Dendritic cell treated with granulocyte-macrophage colony-stimulating factor and Interleukin-4, amounts not matched to agents 40 ng/mL and 50 ng/mL, for 4 days (primary cell): ENCODE measurements around the gene WDR93.

ENCODE experiments used
- H3K27ac Mint-ChIP-seq: one replicate; pipeline ENCODE4 v1.8.0; 2022; ENCODE audit warnings: mild to moderate bottlenecking, mixed read lengths
- H3K27me3 Mint-ChIP-seq: one replicate; pipeline ENCODE4 v1.8.0; 2022; ENCODE audit warnings: mild to moderate bottlenecking, mixed read lengths
- H3K36me3 Mint-ChIP-seq: one replicate; pipeline ENCODE4 v1.8.0; 2022; ENCODE audit warnings: low read depth, mixed read lengths
- H3K4me1 Mint-ChIP-seq: one replicate; pipeline ENCODE4 v1.8.0; 2022; ENCODE audit warnings: low read depth, mixed read lengths
- H3K4me3 Mint-ChIP-seq: one replicate; pipeline ENCODE4 v1.8.0; 2022; ENCODE audit warnings: mild to moderate bottlenecking, moderate library complexity, mixed read lengths
- H3K9me3 Mint-ChIP-seq: one replicate; pipeline ENCODE4 v1.8.0; 2022; ENCODE audit warnings: mixed read lengths
- intact Hi-C: fragments of 100-400 bp; cut with micrococcal nuclease; formaldehyde crosslinking; loops from one replicate; pipeline ENCODE4 v1.15.0; 2022

The WDR93 gene

DNA sequence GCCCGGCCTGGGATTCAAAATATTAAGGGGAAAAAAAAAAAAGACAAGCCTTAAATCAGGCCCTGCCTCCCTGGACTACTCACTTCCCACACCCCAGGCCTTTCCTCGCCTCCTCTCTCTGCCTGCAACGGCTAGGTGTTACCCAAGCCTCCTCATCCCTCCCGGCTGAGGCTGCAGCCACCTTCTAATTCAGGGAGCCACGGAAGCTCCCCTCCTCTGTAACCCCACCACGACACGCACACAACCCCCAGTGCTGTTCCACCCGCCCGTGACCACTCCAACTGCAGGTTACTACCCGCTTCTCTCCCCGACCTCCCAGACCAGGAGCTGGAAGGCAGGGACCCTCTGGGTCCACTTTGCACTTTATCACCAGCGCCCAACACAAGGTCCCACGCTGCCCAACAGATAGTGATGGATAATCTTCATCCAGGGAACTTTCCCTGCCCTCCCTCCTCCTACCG lies 36.3 kb upstream of the WDR93 start:
- Mint-ChIP-seq H3K9me3 (no peaks in the 10 kb centered on the region), H3K4me1 (peaks cover 12% of the 10 kb centered on the region), H3K27me3 (peaks cover 52% of the 10 kb centered on the region), H3K27ac (no peak overlapping the region), H3K36me3 (no peaks in the 10 kb centered on the region), H3K4me3 (peak overlapping the region; percentile 72)
- intact Hi-C loops, result no loop called here

DNA sequence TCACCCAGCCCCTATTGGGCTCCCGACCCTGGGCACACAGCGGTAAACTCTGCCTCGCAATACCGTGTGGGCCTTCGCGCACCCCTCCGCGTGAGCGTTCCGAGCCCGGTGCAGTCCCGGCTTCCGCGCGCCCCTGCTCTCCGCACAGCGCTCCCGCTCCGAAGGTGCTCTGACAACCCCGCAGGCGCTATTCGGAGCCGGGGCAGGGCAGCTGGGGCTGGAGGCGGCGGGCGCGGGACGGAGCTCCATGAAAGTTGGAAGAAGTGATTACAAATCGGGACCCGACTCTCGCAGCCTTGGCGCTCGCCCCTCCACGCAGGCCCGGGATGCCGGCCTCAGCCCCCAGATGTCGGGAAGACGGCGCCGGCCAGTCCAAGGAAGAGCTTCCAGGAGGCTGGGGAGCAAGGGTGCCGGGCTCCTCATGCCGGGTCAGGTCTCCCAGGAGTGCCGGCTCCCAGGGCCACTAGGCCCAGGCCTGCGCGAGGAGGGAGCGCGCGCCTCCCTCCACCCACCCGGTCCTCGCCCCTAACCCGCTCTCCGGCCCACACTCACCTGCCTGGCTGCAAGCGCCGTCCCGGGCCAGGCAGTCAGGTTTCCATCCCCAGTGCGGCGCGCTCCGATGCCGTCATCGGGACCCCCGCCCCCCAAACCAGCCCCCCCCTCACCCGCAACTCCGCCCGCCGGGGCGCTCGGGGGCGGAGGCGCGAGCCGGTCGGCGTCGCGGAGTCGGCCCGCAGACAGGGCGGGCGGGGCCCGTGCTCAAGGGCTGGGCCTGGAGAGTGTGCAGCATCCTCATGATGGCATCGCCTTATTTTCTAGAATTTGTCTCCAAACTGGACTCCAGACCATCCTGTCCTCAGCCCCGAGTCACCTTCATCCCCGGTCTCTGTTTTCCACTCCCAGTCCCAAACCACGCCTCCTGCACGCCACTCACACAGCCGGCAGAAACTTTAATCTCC lies 35.5 kb upstream of the WDR93 start, which contains the start of gene KIF7:
Gene KIF7 (minus strand): TSS at position 621 of the 959 bp plus-strand sequence. CDS start 2,537 bp downstream, outside the sequence.
- Mint-ChIP-seq H3K4me3 (peak within 1 kb of the TSS; percentile 72), H3K9me3 (no peaks in the 10 kb centered on the region), H3K4me1 (peaks cover 14% of the 10 kb centered on the region), H3K27me3 (peaks cover 52% of the 10 kb centered on the region), H3K36me3 (no peaks in the 10 kb centered on the region), H3K27ac (no peak within 1 kb of the TSS)
- intact Hi-C loops, result no loop called here

DNA sequence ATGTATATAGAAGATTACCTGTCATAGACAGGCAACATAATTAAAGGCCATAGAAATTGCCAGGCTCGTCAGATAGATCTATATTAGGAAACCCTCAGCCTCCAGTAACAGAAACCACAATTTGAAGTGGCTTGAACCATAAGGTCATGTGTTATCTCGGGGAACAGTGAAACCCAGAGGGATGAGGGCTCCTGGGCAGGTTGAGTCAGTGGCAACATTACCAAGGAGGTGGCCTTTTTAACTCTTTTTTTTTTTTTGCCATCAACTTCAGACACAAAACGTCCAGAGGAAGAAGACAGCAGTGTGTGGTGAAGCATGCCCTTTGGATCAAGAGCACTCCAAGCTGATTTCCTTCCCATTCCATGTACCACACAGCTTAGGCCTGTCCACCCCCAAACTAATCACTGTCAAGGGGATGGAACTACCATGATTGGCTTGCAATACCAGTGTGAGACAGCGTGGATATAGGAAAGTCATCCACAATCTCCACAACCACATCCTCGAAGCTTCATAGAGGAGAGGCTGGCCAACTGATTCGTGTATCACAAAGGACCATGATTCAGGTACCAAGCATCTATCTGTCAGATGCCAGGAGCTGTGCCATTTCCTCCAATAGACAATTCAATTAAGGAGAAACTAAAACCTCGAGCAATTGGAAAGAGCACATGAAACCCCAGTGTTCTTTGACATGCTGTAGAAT lies 34.3 kb upstream of the WDR93 start:
- H3K27ac Mint-ChIP-seq, result no peak overlapping the region
- peaks cover 55% of the 10 kb centered on the region for H3K27me3 Mint-ChIP-seq
- no peaks in the 10 kb centered on the region for H3K9me3 Mint-ChIP-seq
- peaks cover 14% of the 10 kb centered on the region for H3K4me1 Mint-ChIP-seq
- no peaks in the 10 kb centered on the region for H3K36me3 Mint-ChIP-seq
- intact Hi-C loops, result no loop called here
- H3K4me3 Mint-ChIP-seq, result no peak overlapping the region

DNA sequence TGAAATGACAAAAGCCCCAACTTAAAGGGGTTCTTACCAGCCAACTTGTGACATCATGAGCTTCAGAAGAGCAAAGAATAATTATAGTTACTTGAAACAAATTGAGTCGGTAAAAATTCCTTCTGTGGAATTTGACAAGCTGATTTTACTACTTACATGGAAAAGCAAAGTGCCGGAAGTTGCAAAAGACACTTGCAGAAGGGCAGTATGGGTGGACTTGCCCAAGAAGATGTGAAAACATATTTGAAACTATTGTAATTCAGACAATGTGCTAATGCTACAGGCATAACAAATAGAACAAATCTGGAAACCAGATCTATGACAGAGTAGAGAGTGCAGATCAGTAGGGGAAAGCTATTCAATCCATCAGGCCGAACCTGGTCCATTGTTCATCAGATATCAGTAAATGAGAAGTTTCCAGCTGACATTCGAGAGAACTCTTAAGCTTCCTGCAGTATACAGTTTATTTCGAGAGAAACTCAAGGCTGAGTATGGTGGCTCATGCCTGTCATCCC lies 32.9 kb upstream of the WDR93 start:
- Mint-ChIP-seq H3K9me3 (no peaks in the 10 kb centered on the region), H3K4me3 (no peak overlapping the region), H3K36me3 (no peaks in the 10 kb centered on the region), H3K27ac (no peak overlapping the region), H3K4me1 (peaks cover 15% of the 10 kb centered on the region), H3K27me3 (peaks cover 53% of the 10 kb centered on the region)
- intact Hi-C loops, result no loop called here

DNA sequence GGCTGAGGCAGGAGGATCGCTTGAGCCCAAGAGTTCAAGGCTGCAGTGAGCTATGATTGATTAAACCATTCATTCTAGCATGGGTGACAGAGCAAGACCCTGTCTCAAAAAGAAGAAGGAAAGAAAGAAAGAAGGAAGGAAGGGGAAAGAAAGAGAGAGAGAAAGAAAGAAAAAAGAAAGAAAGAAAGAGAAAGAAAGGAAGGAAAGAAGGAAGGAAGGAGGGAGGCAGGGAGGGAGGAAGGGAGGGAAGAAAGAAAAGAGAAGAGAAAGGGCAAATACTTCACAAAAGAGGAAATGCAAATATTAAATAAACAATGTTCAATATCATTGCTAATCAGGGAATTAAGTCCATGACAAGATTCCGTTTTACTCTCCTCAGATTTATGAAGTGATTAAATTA lies 31.3 kb upstream of the WDR93 start:
- H3K27me3 Mint-ChIP-seq, result peaks cover 43% of the 10 kb centered on the region
- H3K27ac Mint-ChIP-seq, result no peak overlapping the region
- H3K36me3 Mint-ChIP-seq, result no peaks in the 10 kb centered on the region
- H3K4me1 Mint-ChIP-seq, result peaks cover 18% of the 10 kb centered on the region
- H3K4me3 Mint-ChIP-seq, result no peak overlapping the region
- intact Hi-C loops, result no loop called here
- H3K9me3 Mint-ChIP-seq, result no peaks in the 10 kb centered on the region

DNA sequence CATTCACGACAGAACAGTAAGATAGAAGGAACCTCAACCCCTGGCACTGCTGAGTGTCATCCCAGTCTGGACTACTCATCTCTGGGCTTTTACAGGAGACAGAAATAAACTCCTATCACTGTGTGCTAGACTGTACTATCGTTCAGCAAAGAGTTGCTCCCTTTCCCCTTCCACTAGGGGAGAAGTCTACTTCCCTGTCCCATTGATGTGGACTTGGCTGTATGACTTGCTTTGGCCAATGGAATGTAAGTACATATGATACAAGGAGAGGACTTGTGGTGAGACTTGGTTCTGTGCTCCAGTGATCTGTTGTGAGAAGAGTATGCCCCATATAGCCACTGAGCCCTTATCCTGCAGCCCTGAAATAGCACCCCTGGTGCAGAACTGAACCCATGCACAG lies 30.1 kb upstream of the WDR93 start:
- no peak overlapping the region for H3K4me3 Mint-ChIP-seq
- peaks cover 39% of the 10 kb centered on the region for H3K27me3 Mint-ChIP-seq
- H3K9me3 Mint-ChIP-seq, result no peaks in the 10 kb centered on the region
- no peaks in the 10 kb centered on the region for H3K36me3 Mint-ChIP-seq
- H3K4me1 Mint-ChIP-seq, result peaks cover 15% of the 10 kb centered on the region
- no peak overlapping the region for H3K27ac Mint-ChIP-seq
- intact Hi-C loops, result no loop called here

DNA sequence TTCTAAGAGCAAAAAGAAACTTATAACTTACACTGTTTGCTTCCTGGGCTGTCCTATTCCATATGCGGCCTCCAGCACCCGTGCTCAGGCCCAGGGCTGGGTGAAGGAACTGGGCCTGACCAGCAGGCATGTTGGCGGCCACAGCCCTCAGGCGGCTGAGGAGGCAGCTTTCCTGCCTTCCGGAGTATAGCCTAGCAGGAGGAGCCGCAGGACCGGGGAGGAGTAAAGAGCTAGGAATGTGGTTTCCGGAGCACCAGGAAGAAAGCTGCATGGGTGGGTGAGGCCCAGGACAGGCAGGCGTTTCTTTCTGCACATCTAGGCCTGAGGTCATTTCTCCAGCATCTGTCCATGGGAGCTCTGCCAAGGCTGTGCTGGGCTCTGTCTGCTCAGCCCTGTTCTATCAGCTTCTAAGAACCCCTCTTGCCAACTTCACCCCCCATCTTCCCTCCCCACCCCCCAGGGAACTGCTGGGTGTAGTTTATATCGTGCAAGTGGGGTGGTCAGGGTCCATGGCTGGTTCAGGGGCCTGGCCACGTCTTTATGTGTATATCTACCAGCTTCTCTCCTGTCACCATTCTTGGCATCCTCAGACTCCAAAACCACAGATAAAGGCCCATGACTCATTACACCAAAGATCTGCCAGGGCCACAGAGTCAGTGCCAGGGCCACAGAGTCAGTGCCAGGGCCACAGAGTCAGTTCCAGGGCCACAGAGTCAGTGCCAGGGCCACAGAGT lies 27.6 kb upstream of the WDR93 start:
- Mint-ChIP-seq H3K4me3 (no peak overlapping the region), H3K36me3 (no peaks in the 10 kb centered on the region), H3K27me3 (peaks cover 35% of the 10 kb centered on the region), H3K27ac (peak overlapping the region; percentile 9), H3K9me3 (no peaks in the 10 kb centered on the region), H3K4me1 (peaks cover 15% of the 10 kb centered on the region)
- intact Hi-C loops, result no loop called here

DNA sequence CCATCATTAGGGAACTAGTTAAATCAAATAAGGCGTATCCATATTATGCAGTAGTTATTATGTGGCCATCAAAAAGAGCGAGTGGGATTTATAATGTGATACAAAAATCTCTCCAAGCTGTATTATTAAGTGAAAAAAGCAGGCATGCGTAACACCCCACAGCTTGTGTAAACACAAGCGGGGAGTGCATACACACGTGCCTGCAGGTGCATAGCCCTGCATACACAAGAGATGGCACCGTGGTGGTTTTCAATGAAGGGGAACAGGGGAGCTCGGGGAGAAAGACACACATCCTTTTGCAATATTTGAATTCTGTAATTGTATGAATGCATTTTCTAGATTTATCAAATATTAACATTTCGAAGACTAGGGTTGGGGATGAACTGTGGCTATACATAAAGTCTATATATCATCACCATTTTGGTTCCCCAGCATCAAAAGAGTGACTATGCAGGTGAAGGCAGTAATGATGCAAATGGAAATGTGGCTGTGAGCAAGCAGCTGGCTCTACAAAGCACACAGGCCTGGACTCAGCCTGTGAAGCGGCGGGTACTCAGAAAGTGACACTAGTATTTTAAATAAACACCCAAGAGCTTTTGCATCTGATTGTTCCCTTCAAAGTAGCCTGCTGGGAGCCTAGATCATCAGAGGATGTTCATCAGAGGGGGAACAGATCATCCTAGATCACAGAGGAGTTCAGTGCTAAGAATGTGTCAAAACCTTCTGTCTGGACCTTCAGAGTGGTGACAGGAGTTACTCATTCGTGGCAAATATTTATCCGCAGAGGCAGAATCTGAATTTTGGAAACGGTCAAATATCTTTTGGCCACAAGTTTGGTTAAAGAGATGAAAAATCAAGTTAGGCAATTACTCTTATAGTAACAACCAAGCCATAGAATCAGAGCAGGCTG lies 25.9 kb upstream of the WDR93 start:
- H3K9me3 Mint-ChIP-seq, result no peaks in the 10 kb centered on the region
- no peak overlapping the region for H3K4me3 Mint-ChIP-seq
- peaks cover 30% of the 10 kb centered on the region for H3K27me3 Mint-ChIP-seq
- no peaks in the 10 kb centered on the region for H3K36me3 Mint-ChIP-seq
- peaks cover 9% of the 10 kb centered on the region for H3K4me1 Mint-ChIP-seq
- no peak overlapping the region for H3K27ac Mint-ChIP-seq
- intact Hi-C loops, result no loop called here

DNA sequence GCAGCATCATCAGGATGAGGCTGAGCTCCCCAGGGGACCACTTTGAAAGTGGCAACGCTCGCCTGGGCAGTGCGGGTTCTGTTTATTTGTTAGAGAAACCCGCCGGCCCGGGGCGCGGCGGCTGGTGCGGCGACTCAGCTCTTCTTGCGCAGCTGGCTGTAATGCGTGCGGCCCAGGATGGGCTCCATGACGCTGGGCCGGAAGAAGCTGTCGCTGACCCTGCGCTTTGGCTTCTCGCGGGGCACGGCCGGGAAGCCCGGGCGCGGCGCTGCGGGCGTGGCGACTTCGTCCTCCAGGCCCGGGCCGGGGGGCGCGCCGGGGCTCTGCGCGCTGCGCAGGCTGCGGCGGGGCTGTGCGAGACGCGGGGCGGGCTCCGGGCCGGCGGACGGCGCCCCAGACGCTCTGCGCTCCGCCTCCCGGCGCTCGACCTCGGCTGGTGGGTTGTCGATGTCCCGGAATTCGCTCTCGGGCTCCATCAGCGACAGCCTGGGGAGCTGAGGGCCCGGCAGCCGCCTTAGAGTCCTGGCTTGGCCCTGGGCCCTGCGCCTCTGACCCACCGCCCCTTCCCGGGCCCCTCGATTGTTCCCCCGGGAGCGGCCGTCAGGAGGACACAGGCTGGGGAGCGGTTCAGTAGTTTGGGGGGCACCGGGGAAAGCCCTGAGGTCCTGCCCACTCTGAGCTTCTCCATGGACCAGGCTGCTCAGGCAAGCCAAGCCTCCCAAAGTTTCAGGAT lies 25.0 kb upstream of the WDR93 start:
- H3K4me1 Mint-ChIP-seq, result peaks cover 9% of the 10 kb centered on the region
- no peaks in the 10 kb centered on the region for H3K9me3 Mint-ChIP-seq
- H3K27me3 Mint-ChIP-seq, result peaks cover 30% of the 10 kb centered on the region
- H3K4me3 Mint-ChIP-seq, result peak overlapping the region; percentile 58
- H3K27ac Mint-ChIP-seq, result peak overlapping the region; percentile 62
- H3K36me3 Mint-ChIP-seq, result no peaks in the 10 kb centered on the region
- intact Hi-C loops, result no loop called here

DNA sequence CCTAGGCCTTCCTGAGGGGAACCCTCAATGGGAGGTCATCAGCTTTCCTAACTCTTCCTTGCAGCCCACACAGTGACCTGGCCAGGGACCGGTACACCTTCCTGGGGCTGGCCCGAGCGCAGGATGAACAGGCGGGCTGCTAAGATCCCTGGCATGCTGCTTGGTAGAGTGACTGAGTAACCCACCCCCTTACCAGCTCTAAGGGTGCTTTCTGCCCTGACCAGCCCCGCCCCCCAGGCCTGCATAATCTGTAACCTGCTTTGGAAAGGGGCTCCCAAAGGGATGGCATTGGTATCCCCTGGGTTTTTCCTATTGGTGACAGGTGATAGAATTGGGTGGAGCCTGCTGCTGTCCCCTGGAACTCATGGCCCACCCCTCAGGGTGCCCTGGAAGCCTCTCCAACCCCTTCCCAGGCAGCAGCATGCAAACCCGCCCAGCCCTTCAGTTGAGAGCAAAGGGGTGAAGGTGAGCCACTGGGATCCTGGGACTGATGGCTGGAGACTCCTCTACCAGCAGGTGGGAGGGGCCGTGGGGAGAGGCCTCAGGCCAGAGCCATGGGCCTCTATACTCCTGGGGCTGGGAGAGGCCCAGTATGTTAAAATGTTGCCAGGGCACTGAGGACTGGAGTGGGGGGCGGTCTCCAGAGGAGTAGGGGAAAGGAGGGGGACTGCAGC lies 24.3 kb upstream of the WDR93 start:
- H3K4me1 Mint-ChIP-seq, result peaks cover 9% of the 10 kb centered on the region
- H3K27me3 Mint-ChIP-seq, result peaks cover 28% of the 10 kb centered on the region
- H3K36me3 Mint-ChIP-seq, result no peaks in the 10 kb centered on the region
- no peaks in the 10 kb centered on the region for H3K9me3 Mint-ChIP-seq
- intact Hi-C loops, result no loop called here
- H3K27ac Mint-ChIP-seq, result peak overlapping the region; percentile 62
- H3K4me3 Mint-ChIP-seq, result peak overlapping the region; percentile 58

DNA sequence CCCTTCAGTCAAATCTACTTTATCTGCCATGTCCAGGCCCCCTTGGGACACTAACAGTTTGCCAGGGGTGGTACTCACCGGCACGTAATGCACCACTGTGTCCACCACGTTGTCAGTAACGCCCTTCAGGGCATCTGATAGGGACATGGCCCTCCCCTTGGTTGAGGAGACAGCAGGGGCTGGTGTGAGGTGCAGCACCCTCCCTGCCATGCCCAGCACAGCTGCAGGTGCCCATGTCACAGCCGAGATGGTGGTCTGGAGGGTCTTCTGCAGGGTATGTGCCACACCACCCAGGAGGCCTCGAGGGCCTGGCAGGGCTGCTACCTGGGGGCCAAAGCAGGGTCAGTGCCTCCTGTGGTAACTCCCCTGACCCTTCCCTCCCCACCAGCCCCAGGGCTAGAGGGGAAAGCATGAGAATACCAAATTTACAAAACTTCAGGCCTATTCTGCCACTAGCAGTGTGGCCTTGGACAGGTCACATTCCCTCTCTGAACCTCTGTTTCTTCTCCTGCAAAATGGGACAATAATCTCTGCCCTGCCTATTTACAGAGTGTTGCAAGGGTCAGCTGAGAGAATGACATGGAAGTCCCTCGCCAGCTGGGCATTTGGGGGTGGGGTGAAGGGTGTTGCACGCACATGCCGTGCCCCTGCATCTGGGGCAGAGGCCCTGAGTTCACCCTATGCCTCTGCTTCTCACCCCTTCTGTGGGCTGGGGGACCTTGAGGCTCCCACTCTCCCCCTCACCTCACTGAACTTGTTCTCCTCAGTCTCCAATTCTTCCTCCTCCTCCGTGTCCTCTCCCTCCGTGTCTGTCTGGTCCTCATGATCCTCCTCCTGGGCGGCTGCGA lies 23.5 kb upstream of the WDR93 start:
- H3K36me3 Mint-ChIP-seq, result no peaks in the 10 kb centered on the region
- peak overlapping the region; percentile 62 for H3K27ac Mint-ChIP-seq
- H3K4me1 Mint-ChIP-seq, result peaks cover 9% of the 10 kb centered on the region
- H3K4me3 Mint-ChIP-seq, result no peak overlapping the region
- intact Hi-C loops, result no loop called here
- H3K9me3 Mint-ChIP-seq, result no peaks in the 10 kb centered on the region
- peaks cover 26% of the 10 kb centered on the region for H3K27me3 Mint-ChIP-seq
